DMS79 (cell line): Measurements from ENCODE around the gene TTC33.
"Not testable (repeated sequence)": the region's sequence is repeated elsewhere in the genome, so short reads cannot be mapped to it uniquely, and the experiment has no call there.

Experiments used
- DNase-seq: peaks from one replicate; lab custom pipeline; 2025; lab: John Stamatoyannopoulos, UW

Gene TTC33

DNA sequence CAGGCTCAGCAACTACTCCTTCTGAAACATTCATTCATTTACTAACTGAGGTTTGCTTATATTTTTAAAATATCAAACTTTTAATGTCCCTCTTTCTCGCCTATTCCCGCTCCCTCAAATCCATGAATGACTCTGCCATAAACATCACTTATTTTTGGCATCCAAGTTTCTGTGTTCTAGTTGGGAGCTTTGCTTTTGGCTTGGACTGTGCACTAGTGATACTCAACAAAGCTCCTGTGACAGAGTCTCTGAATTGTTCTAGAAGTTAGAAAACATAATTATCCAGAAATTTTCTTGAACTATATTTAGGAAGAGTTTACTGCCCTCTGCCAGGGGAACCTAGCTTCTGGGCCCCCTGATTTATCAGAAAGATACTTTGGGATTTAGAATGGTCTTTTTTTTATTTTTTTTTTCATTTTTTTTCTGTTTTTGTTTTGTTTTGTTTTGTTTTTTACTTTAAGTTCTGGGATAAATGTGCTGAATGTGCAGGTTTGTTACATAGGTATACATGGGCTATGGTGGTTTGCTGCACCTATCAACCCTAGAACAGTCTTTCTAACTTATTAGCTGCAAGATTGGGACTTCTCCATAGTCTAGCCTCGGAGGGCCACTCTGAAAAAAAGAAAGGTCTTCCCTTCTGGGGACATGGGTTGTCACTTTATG is 140.7 kb downstream of the TTC33 start:
- no peak for DNase-seq

- DNase-seq: no peak
Observed at GRCh38 chr5:40614466-40614865, 141.3 kb downstream of the TTC33 start.

DNA sequence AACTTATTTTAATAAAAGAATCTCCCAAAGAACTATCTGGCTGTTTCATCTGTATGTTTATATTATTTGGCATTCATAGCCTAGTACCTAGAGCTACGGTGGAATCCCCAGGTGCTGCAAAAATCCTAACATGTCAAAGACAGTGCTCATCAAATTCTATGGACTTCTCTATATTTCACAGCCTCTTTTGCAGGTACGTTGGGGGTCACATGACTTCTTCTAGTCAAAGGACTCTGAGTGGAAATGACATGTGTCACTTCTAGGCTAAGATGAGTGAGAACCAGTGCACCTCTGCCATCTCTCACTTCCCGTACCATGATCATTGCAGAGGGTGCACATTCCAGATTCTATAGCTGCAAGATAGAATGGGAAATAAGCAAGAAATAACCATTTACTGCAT is 148.6 kb downstream of the TTC33 start:
- no peak for DNase-seq

- DNase-seq: no peak
Observed at GRCh38 chr5:40606077-40606765, 149.5 kb downstream of the TTC33 start.

GRCh38 chr5:40605295-40605958 is 150.3 kb downstream of the TTC33 start:
- DNase-seq: no peak

DNA sequence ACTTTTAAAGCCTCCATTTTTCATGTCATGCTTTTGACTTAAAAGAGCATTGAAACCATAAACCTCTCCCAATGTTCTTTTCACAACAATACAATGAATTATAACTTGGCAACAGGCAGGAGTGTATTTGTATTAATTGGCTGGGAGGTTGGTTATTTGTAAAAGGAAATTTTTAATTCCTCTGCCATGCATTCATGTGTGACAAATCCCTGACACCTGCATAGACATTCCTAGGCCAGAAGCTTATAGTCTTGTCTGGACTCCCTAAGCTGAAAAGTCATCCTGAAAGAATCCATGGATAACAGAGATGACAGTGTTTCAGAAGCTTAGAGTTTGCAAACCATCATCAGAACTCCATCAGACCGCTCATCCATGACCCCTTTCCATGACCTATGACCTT is 152.4 kb downstream of the TTC33 start:
- no peak for DNase-seq

DNA sequence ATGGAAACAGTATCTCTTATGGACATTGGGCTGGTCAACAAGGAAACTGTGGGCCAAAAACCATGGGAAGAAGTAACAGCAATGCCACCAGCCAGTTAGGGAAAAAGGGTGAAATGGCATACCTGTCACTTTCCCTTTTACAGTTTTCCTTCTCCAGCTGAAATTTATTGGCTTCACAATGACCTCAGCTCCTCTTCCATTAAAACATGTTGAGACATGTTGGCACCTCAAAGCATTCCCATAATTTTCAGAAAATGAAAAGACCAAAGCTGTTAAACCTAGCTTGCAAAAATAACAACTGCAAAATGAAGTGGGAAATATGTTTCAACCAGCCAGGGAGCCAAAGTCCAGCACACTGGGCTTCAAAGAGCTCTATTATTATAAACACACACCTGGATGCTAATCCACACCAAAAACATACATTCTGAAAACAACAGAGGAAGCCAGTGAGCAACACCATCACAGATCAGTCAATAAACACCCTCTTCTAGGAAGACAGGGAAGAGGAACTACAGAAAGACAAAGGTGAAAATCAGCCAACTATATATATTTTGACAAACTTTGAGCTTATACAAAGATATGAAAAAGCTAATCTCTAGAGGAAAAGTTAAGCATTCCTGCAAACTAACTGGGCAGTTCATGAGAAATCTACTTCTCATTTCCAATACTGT is 154.4 kb downstream of the TTC33 start:
- DNase-seq: no peak

- no peak for DNase-seq
Observed at GRCh38 chr5:40600383-40600782, 155.4 kb downstream of the TTC33 start.

DNA sequence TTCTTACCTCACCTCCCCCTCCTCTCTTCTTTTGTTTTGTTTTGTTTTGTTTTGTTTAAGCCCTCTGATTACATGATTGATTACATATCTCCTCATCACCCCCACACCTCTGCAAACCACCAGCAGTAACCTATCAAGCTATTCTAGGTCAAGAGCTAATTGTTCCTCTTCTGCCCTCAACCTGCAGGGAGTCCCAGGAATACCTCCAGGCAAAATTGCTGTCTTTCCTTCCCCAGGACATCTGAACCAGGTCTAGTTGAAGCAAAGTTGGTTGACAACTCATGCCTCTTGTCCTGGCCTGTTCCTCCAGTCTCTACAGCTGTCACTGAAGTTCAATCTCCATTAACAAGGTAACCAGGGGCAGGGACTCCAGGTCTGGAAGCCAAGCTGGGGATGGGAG is 156.1 kb downstream of the TTC33 start:
- DNase-seq: no peak

- DNase-seq: no peak
Observed at GRCh38 chr5:40594811-40595210, 160.9 kb downstream of the TTC33 start.

DNA sequence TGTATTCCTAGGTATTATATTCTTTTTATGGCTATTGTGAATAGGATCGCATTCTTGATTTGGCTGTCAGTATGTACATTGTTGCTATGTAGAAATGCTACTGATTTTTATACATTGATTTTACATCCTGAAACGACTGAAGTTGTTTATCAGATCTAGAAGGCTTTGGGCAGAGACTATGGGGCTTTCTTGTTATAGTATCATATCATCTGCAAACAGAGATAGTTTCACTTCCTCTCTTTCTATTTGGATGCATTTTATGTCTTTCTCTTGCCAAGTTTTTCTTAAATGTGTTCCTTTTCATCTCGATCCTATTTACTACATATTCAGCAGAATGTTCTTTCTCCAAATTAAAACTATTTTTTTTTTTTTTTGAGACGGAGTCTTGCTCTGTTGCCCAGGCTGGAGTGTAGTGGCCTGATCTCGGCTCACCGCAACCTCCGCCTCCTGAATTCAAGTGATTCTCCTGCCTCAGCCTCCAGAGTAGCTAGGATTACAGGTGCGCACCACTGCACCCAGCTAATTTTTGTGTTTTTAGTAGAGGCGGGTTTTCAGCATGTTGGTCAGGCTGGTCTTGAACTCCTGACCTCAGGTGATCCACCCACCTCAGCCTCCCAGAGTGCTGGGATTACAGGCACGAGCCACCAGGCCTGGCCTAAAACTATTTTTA is 163.9 kb downstream of the TTC33 start:
- not testable (repeated sequence) for DNase-seq

GRCh38 chr5:40587376-40587775 is 168.4 kb downstream of the TTC33 start:
- no peak for DNase-seq

DNA sequence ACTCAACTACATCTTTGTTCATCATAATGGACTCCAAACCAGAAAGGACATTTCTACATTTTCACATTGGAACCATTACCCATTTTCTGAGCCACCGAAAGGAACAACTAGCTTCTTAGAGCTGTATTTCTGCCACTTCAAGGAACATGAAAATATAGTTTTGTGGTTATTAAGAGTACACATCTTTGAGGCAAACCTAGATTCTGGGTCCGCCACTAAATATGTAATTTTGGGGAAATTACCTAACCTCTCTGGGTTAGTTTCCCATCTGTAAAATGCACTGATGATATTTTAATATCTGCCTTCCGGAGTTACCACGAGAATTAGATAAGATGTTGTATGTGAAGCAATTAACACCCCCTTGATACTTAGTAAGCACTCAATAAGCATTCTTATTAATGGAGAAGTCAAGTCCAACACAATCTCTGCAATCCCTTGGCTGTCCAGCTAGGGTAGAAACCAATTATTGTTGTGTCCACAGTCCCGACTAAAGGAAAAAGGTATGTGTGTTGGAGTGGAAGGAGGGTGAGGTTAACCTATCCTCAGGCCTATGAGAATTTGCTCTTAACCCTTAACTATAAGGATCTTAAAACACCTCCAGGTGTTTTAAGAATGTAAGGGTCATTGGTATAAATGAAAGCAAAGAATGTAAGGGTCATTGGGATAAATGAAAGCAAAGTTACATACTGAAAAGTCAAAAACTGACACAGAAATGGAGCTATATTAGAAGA is 170.1 kb downstream of the TTC33 start:
- DNase-seq: no peak

GRCh38 chr5:40584054-40584453 is 171.7 kb downstream of the TTC33 start:
- no peak for DNase-seq

DNA sequence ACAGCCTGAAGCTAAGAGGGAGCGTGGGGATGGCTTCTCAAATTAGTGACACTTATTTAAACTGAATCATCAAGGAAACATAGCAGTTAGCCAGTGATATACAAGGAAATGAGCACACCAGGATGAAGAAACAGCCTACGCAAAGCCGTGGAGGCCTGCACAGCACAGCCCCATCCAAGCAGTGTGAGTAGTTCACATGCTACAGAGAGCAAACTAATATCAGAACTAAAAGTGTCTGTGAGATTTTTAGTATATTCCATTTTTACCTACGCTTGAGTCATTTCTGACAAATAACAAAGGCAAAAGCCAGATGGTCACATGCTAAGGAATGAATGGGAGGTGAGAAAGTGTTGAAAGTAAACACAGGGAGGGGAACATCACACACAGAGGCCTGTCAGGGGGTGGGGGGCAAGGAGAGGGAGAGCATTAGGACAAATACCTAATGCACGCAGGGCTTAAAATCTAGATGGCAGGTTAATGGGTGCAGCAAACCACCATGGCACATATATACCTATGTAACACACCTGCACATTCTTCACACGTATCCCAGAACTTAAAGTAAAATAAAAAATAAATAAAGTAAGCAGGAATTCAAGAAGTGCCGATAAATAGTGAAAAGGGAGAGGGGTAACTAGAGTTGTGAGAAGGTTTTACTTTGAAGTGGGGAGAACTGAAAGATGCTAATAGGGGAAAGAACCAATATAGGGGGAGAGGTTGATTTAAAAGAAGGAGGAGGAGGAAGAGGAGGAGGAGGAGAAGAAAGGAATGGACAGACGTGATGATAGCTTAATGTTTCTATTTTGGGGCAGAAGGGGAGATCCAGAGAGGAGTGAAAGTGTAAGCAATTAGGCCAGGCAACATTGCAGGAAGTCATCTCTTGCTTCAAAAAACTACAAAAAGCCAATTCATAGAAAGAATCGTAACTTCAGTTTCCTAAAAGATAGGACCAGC is 177.0 kb downstream of the TTC33 start:
- DNase-seq: no peak

- DNase-seq: no peak
Observed at GRCh38 chr5:40577718-40578117, 178.0 kb downstream of the TTC33 start.

GRCh38 chr5:40575921-40576320 is 179.8 kb downstream of the TTC33 start:
- no peak for DNase-seq

- DNase-seq: no peak
Observed at GRCh38 chr5:40575411-40575810, 180.3 kb downstream of the TTC33 start.

- no peak for DNase-seq
Observed at GRCh38 chr5:40572937-40573336, 182.8 kb downstream of the TTC33 start.

GRCh38 chr5:40572391-40572790 is 183.4 kb downstream of the TTC33 start:
- DNase-seq: no peak
